MCF 10A (cell line): Measurements from ENCODE around the gene TRRAP. TPM values are rescaled to one million over a fixed set of nuclear protein-coding genes. Genes with fewer than 3 reads are reported as not detected.

Experiments
- BruUV-seq: library from RNA; stranded (reverse); fragments of 400-500 nt; replicated peaks from 2 replicates; lab custom pipeline; 2021; lab: Mats Ljungman, UMichigan
- CTCF ChIA-PET: fragments of 300-600 bp; sonication (Branson Sonifier 250); formaldehyde crosslinking; extraction: SDS; loops from one replicate; lab custom pipeline; 2021; ENCODE audit warnings: antibody characterized with exemption, inconsistent platforms; lab: Yijun Ruan, JAX
- POLR2A ChIA-PET: fragments of 300-600, 350-650 bp; sonication (Branson Sonifier 250); formaldehyde crosslinking; extraction: SDS; loops from one replicate; lab custom pipeline; 2020; ENCODE audit warnings: antibody characterized with exemption, inconsistent platforms; lab: Yijun Ruan, JAX
- DNase-seq: peaks from one replicate; pipeline ENCODE4 v3.0.0-alpha.2; 2018; ENCODE audit not compliant: unreplicated experiment
- H3K27ac Mint-ChIP-seq: one replicate; pipeline ENCODE4 v1.8.0; 2022; ENCODE audit warnings: mild to moderate bottlenecking, low read depth, mixed read lengths; ENCODE audit not compliant: unreplicated experiment
- H3K27me3 Mint-ChIP-seq: one replicate; pipeline ENCODE4 v1.8.0; 2022; ENCODE audit warnings: mixed read lengths; ENCODE audit not compliant: insufficient read depth, unreplicated experiment
- H3K36me3 Mint-ChIP-seq: one replicate; pipeline ENCODE4 v1.8.0; 2022; ENCODE audit warnings: mild to moderate bottlenecking, moderate library complexity, mixed read lengths; ENCODE audit not compliant: insufficient read depth, unreplicated experiment
- H3K4me1 Mint-ChIP-seq: one replicate; pipeline ENCODE4 v1.8.0; 2022; ENCODE audit warnings: mixed read lengths; ENCODE audit not compliant: insufficient read depth, unreplicated experiment
- H3K4me3 Mint-ChIP-seq: one replicate; pipeline ENCODE4 v1.8.0; 2022; ENCODE audit warnings: mild to moderate bottlenecking, moderate library complexity, mixed read lengths; ENCODE audit not compliant: unreplicated experiment
- H3K9me3 Mint-ChIP-seq: one replicate; pipeline ENCODE4 v1.8.0; 2022; ENCODE audit warnings: mixed read lengths; ENCODE audit not compliant: unreplicated experiment
- intact Hi-C: fragments of 100-400 bp; cut with micrococcal nuclease; formaldehyde crosslinking; loops from 2 replicates; pipeline ENCODE4 v1.14.1; 2022
- total RNA-seq: library from RNA; stranded (reverse); gene quantifications from 2 replicates; pipeline ENCODE4 v1.2.3, GENCODE V29; 2022
- TF ChIP-seq, protein P1 (sequence below): fragments of 200-600 bp; IDR thresholded peaks from one replicate; pipeline ENCODE4 v1.8.0; 2022; ENCODE audit warnings: antibody characterized with exemption, mild to moderate bottlenecking; ENCODE audit not compliant: unreplicated experiment

The TRRAP gene
- total RNA-seq, 1 experiment from 2014 or later = 30.4 TPM

DNA sequence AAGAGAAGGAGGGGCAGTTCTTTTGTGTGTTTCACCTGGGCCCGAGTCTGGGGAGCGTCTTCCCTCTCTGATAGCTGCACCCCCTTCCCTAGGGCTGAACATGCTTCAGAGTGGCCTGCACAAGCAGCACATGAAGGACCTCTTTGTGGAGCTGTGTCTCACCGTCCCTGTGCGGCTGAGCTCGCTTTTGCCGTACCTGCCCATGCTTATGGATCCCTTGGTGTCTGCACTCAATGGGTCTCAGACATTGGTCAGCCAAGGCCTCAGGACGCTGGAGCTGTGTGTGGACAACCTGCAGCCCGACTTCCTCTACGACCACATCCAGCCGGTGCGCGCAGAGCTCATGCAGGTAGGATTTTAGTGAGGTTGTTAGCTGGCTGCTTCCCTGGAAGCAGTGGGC, 39.0 kb downstream of the TRRAP start:
- CTCF ChIA-PET = no interaction called here
- no peak for DNase-seq
- intact Hi-C loops = no loop called here
- no TSS peak for BruUV-seq
- TF ChIP-seq, protein P1, sequence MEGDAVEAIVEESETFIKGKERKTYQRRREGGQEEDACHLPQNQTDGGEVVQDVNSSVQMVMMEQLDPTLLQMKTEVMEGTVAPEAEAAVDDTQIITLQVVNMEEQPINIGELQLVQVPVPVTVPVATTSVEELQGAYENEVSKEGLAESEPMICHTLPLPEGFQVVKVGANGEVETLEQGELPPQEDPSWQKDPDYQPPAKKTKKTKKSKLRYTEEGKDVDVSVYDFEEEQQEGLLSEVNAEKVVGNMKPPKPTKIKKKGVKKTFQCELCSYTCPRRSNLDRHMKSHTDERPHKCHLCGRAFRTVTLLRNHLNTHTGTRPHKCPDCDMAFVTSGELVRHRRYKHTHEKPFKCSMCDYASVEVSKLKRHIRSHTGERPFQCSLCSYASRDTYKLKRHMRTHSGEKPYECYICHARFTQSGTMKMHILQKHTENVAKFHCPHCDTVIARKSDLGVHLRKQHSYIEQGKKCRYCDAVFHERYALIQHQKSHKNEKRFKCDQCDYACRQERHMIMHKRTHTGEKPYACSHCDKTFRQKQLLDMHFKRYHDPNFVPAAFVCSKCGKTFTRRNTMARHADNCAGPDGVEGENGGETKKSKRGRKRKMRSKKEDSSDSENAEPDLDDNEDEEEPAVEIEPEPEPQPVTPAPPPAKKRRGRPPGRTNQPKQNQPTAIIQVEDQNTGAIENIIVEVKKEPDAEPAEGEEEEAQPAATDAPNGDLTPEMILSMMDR = no peak
- Mint-ChIP-seq H3K36me3 (peaks cover 89% of the 10 kb centered on the region), H3K27ac (no peak overlapping the region), H3K27me3 (no peaks in the 10 kb centered on the region), H3K9me3 (no peaks in the 10 kb centered on the region), H3K4me1 (peaks cover 3% of the 10 kb centered on the region), H3K4me3 (no peak overlapping the region)
- POLR2A ChIA-PET = interaction anchor here (0.6 kb wide), 1 partner anchor 88 kb away, joined by 4 read pairs; no protein-coding TSS in a partner anchor

DNA sequence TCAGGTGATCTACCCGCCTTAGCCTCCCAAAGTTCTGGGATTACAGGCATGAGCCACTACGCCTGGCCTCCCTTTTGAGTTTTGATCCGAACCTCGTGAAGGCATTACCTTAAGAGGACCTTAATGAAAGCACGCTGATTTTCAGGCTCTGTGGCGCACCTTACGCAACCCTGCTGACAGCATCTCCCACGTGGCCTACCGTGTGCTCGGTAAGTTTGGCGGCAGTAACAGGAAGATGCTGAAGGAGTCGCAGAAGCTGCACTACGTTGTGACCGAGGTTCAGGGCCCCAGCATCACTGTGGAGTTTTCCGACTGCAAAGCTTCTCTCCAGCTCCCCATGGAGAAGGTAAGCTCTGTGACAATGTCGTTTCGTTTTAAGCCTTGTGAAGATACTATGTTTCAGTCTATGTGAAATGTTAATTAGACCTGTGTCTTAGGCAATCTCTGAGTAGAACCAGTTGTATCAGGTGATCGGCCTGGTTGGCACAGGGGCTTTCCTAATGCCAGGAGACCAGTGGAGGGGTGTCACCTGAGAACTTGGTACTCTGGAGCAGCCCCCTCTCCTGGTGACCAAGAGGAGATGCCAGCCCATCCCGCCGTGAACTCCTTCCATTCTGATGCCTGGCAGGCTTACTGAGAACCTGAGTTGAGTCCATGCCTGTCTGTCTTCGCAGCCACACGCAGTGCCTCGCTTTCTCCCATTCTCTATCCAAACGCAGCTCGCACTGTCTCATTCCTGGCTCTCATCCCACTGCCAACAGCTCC, 43.5 kb downstream of the TRRAP start:
- Mint-ChIP-seq H3K9me3 (no peaks in the 10 kb centered on the region), H3K27me3 (no peaks in the 10 kb centered on the region), H3K4me1 (peaks cover 11% of the 10 kb centered on the region), H3K4me3 (no peak overlapping the region), H3K36me3 (peaks cover 98% of the 10 kb centered on the region), H3K27ac (no peak overlapping the region)
- ChIA-PET POLR2A (interaction anchor here (1.3 kb wide), 1 partner anchor 21 kb away, joined by 3 read pairs; no protein-coding TSS in a partner anchor), CTCF (interaction anchor here (0.5 to 1.2 kb wide), 4 partner anchors 97 to 504 kb away, joined by 3 to 4 read pairs (median 3); no protein-coding TSS in a partner anchor)
- no peak for DNase-seq
- TF ChIP-seq, protein P1 = no peak
- no TSS peak for BruUV-seq
- intact Hi-C loops = no loop called here

DNA sequence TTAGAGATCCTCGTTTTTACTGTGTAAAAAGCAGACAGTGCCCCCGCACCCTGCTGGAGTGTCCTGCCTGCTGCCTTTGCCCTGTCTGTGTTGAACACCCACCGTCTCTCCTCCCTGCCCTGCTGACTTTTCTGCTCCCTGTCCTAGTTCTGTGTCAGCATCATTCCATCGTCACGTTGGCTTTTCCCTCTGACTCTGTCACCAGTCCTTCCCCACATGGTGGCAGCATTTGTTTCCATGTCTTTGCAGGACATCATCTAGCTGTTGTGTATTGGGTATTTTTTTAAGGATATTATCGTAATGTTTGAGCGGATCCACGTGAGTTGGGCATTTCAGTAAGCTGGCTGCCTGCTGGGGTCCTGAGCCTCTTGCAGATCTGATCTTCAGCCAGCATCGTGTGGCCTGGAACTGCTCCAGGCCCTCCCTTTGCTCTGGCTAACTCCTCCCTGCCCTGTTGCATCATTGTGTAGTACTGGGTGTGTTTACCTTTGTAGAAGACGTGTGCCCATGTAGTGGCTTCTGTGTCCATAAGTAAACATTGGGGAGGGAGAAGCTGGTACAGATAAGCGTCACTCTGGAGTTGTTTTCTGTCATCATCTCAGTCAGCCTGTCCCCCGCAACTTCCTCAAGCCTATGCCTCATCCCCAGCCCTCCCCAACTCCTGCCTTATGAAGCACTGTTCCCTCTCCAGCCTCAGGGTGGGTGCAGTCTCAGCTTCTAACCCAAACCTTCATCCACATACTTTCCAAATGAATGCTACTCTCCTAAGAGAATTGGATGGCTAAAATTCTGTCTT, 44.3 kb downstream of the TRRAP start:
- Mint-ChIP-seq H3K27ac (peak overlapping the region; percentile 23), H3K36me3 (peaks cover 98% of the 10 kb centered on the region), H3K4me3 (no peak overlapping the region), H3K9me3 (no peaks in the 10 kb centered on the region), H3K4me1 (peaks cover 11% of the 10 kb centered on the region), H3K27me3 (no peaks in the 10 kb centered on the region)
- BruUV-seq = no TSS peak
- intact Hi-C loops = no loop called here
- POLR2A ChIA-PET = interaction anchor here (0.7 to 1.3 kb wide), 2 partner anchors 22 to 543 kb away, joined by 3 read pairs; no protein-coding TSS in a partner anchor
- TF ChIP-seq, protein P1 = no peak
- CTCF ChIA-PET = interaction anchor here (0.5 to 1.2 kb wide), 8 partner anchors 16 to 505 kb away, joined by 3 to 4 read pairs (median 3); no protein-coding TSS in a partner anchor
- DNase-seq = peak; percentile 52

DNA sequence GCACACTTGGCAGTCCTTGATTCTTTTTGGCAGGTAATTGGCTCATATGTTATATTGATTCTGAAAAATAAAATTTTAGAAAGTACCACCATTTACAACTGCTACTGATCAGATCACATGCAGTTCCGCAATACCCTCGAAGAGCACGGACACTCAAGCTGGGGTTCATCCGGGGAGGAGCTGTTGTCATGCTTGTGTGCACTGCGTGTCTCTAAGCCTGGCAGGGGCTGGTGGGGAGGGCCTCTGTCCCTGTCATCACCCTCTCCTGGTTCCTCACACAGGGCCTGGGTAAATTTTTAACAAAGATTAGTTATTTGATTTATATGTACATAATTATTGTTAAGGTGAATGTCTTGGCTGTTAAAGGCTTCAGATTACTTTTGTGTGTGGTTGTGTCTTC, 45.2 kb downstream of the TRRAP start:
- ChIA-PET CTCF (interaction anchor here (0.6 to 1.2 kb wide), 5 partner anchors 22 to 502 kb away, joined by 3 to 4 read pairs (median 3); no protein-coding TSS in a partner anchor), POLR2A (no interaction called here)
- no TSS peak for BruUV-seq
- Mint-ChIP-seq H3K27ac (peak overlapping the region; percentile 23), H3K27me3 (no peaks in the 10 kb centered on the region), H3K4me1 (peaks cover 11% of the 10 kb centered on the region), H3K36me3 (peaks cover 98% of the 10 kb centered on the region), H3K4me3 (no peak overlapping the region), H3K9me3 (no peaks in the 10 kb centered on the region)
- DNase-seq = no peak
- TF ChIP-seq, protein P1 = no peak
- intact Hi-C loops = no loop called here
